ENCODE measurements around the gene RXFP1.

- TF ChIP-seq, protein P1, sequence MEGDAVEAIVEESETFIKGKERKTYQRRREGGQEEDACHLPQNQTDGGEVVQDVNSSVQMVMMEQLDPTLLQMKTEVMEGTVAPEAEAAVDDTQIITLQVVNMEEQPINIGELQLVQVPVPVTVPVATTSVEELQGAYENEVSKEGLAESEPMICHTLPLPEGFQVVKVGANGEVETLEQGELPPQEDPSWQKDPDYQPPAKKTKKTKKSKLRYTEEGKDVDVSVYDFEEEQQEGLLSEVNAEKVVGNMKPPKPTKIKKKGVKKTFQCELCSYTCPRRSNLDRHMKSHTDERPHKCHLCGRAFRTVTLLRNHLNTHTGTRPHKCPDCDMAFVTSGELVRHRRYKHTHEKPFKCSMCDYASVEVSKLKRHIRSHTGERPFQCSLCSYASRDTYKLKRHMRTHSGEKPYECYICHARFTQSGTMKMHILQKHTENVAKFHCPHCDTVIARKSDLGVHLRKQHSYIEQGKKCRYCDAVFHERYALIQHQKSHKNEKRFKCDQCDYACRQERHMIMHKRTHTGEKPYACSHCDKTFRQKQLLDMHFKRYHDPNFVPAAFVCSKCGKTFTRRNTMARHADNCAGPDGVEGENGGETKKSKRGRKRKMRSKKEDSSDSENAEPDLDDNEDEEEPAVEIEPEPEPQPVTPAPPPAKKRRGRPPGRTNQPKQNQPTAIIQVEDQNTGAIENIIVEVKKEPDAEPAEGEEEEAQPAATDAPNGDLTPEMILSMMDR (IDR thresholded peaks at IDR 0.05; ENCODE audit: borderline replicate concordance, extremely low read depth, low read length, poor library complexity, severe bottlenecking) = no peak
- TF ChIP-seq EZH2 (IDR thresholded peaks at IDR 0.05; ENCODE audit: borderline replicate concordance, low read depth, low read length, severe bottlenecking) = no peak
Observed at GRCh38 chr4:158610790-158611189, 89.1 kb downstream of the RXFP1 start.

Data from DND-41 (cell line).